HCT116 (cell line): ENCODE data around the gene CYSRT1. TPM values are rescaled to one million over a fixed set of nuclear protein-coding genes. Genes with fewer than 3 reads are reported as not detected.

ENCODE experiments used
- ATAC-seq: fragments of 200-7000 bp; cut with Tn5 transposase; 2 replicates; pipeline ENCODE4 v1.9.1; 2020; ENCODE audit warnings: mild to moderate bottlenecking, moderate library complexity
- BruUV-seq: library from RNA; stranded (reverse); fragments of 400-500 nt; replicated peaks from 2 replicates; lab custom pipeline; 2021; lab: Mats Ljungman, UMichigan
- CTCF ChIA-PET: fragments of 300-600 bp; sonication (Branson Sonifier 250); formaldehyde crosslinking; loops from one replicate; lab custom pipeline; 2021; ENCODE audit warnings: antibody characterized with exemption; lab: Charles Lee
- POLR2A ChIA-PET: fragments of 300-600, 350-600 bp; sonication (Branson Sonifier 250); formaldehyde crosslinking; loops from one replicate; lab custom pipeline; 2021; ENCODE audit warnings: antibody characterized with exemption; lab: Charles Lee
- RAD21 ChIA-PET, 2 experiments: fragments of 300-600 bp; sonication (Branson Sonifier 250); formaldehyde crosslinking; loops; one replicate each; lab custom pipeline; 2023; ENCODE audit warnings: low total read pairs in 2 of 2; ENCODE audit not compliant: uncharacterized antibody in 2 of 2, unreplicated experiment in 2 of 2, low non-redundant PET in 1 of 2; lab: Charles Lee
- DNase-seq: peaks from one replicate; pipeline ENCODE4 v3.0.0-alpha.2; 2010; ENCODE audit warnings: low read depth, low spot score
- H2AFZ ChIP-seq: fragments of 200-600 bp; shearing (Covaris generic), sonication (generic); 2 replicates; pipeline ENCODE4 v1.6.1; 2017; ENCODE audit warnings: low read depth, mixed run types, mixed read lengths, antibody characterized with exemption, low read length; ENCODE audit not compliant: poor library complexity, severe bottlenecking
- H3K27ac ChIP-seq: 2 replicates; pipeline ENCODE4 v1.5.1; 2012; ENCODE audit warnings: low read depth, low read length
- H3K27me3 ChIP-seq: fragments of 200-600 bp; sonication (generic); 2 replicates; pipeline ENCODE4 v1.6.1; 2016; ENCODE audit warnings: mixed run types, low read length, mixed read lengths; ENCODE audit not compliant: insufficient read depth
- H3K36me3 ChIP-seq, 2 experiments: fragments of 200-500 bp in 1 of 2; fragments of 200-600 bp in 1 of 2; sonication (Bioruptor generic) in 1 of 2; sonication (generic) in 1 of 2; 2 replicates each; pipeline versions ENCODE4 v1.5.1 to v1.6.1; 2014 to 2016; ENCODE audit warnings: low read length in 2 of 2, inconsistent platforms in 1 of 2, mixed read lengths in 1 of 2, mixed run types in 1 of 2; ENCODE audit not compliant: insufficient read depth in 2 of 2, control insufficient read depth in 1 of 2
- H3K4me1 ChIP-seq, 2 experiments: fragments of 200-600 bp in 1 of 2; sonication (generic) in 1 of 2; 2 replicates each; pipeline versions ENCODE4 v1.5.1 to v1.6.1; 2012 to 2017; ENCODE audit warnings: low read length in 2 of 2, inconsistent platforms in 1 of 2, mild to moderate bottlenecking in 1 of 2, mixed read lengths in 1 of 2, mixed run types in 1 of 2, moderate library complexity in 1 of 2; ENCODE audit not compliant: insufficient read depth in 2 of 2, control insufficient read depth in 1 of 2
- H3K4me2 ChIP-seq: fragments of 200-600 bp; sonication (generic); 2 replicates; pipeline ENCODE4 v1.6.1; 2017; ENCODE audit warnings: mixed run types, low read length, mixed read lengths
- H3K4me3 ChIP-seq, 2 experiments: fragments of 200-600 bp in 1 of 2; sonication (generic) in 1 of 2; replicated peaks in 1 of 2; 2 replicates each; pipeline ENCODE4 v1.5.1; 2011 to 2016; ENCODE audit warnings: low read length in 2 of 2, control low read depth in 1 of 2, low read depth in 1 of 2, mild to moderate bottlenecking in 1 of 2, mixed read lengths in 1 of 2, mixed run types in 1 of 2
- H3K79me2 ChIP-seq: fragments of 200-600 bp; sonication (generic); 2 replicates; pipeline ENCODE4 v1.6.1; 2017; ENCODE audit warnings: mild to moderate bottlenecking, mixed run types, low read length, moderate library complexity, mixed read lengths; ENCODE audit not compliant: insufficient read depth
- H3K9ac ChIP-seq: fragments of 200-600 bp; sonication (generic); 2 replicates; pipeline ENCODE4 v1.6.1; 2016; ENCODE audit warnings: low read length, mixed read lengths
- H3K9me2 ChIP-seq: fragments of 200-600 bp; sonication (generic), shearing (Covaris generic); 2 replicates; pipeline ENCODE4 v1.6.1; 2017; ENCODE audit warnings: mixed run types, mild to moderate bottlenecking, moderate library complexity; ENCODE audit not compliant: insufficient read depth
- H3K9me3 ChIP-seq, 2 experiments: fragments of 200-500 bp in 1 of 2; fragments of 200-600 bp in 1 of 2; sonication (Bioruptor generic) in 1 of 2; sonication (generic) in 1 of 2; 2 replicates each; pipeline ENCODE4 v1.6.1; 2014 to 2017; ENCODE audit warnings: low read length in 2 of 2, mixed read lengths in 2 of 2, inconsistent platforms in 1 of 2, low read depth in 1 of 2, mild to moderate bottlenecking in 1 of 2, mixed run types in 1 of 2, moderate library complexity in 1 of 2; ENCODE audit not compliant: control insufficient read depth in 1 of 2, insufficient read depth in 1 of 2
- H4K20me1 ChIP-seq: fragments of 200-600 bp; sonication (generic), shearing (Covaris generic); 2 replicates; pipeline ENCODE4 v1.6.1; 2017; ENCODE audit warnings: mixed run types, mild to moderate bottlenecking, moderate library complexity; ENCODE audit not compliant: insufficient read depth
- ATF3 ChIP-seq: IDR thresholded peaks from 2 replicates; pipeline ENCODE4 v1.6.1; 2012
- CEBPB ChIP-seq: IDR thresholded peaks from 2 replicates; pipeline ENCODE4 v1.6.1; 2012; ENCODE audit warnings: low read depth
- CTCF ChIP-seq, 3 experiments: fragments of 200-600 bp in 1 of 3; sonication (generic) in 1 of 3; IDR thresholded peaks in 2 of 3; conservative IDR thresholded peaks in 1 of 3; 2 replicates each; pipeline ENCODE4 v1.5.1; 2012 to 2017; ENCODE audit warnings: low read depth in 2 of 3, low read length in 2 of 3, antibody characterized with exemption in 1 of 3, borderline replicate concordance in 1 of 3, control low read depth in 1 of 3, mild to moderate bottlenecking in 1 of 3, mixed read lengths in 1 of 3, mixed run types in 1 of 3, moderate library complexity in 1 of 3; ENCODE audit not compliant: insufficient read depth in 1 of 3
- EZH2 ChIP-seq: fragments of 200-600 bp; sonication (generic); IDR thresholded peaks from 2 replicates; pipeline ENCODE4 v1.6.1; 2017; ENCODE audit warnings: antibody characterized with exemption, mixed run types
- FOSL1 ChIP-seq: IDR thresholded peaks from 2 replicates; pipeline ENCODE4 v1.6.1; 2012; ENCODE audit warnings: low read depth
- JUND ChIP-seq: IDR thresholded peaks from 2 replicates; pipeline ENCODE4 v1.6.1; 2012
- POLR2A ChIP-seq: IDR thresholded peaks from 2 replicates; pipeline ENCODE4 v1.7.0; 2011; ENCODE audit warnings: borderline replicate concordance; ENCODE audit not compliant: insufficient read depth, insufficient read length; ENCODE audit errors: extremely low read depth
- POLR2AphosphoS5 ChIP-seq: IDR thresholded peaks from 2 replicates; pipeline ENCODE4 v1.6.1; 2011; ENCODE audit warnings: mild to moderate bottlenecking, low read depth, low read length, moderate library complexity
- SRF ChIP-seq: IDR thresholded peaks from 2 replicates; pipeline ENCODE4 v1.6.1; 2012; ENCODE audit warnings: low read depth
- TCF7L2 ChIP-seq: IDR thresholded peaks from 2 replicates; pipeline ENCODE4 v1.7.0; 2011; ENCODE audit warnings: borderline replicate concordance, inconsistent platforms; ENCODE audit not compliant: insufficient read depth, insufficient read length; ENCODE audit errors: extremely low read depth
- ZBTB33 ChIP-seq: IDR thresholded peaks from 2 replicates; pipeline ENCODE4 v1.6.1; 2011; ENCODE audit warnings: mild to moderate bottlenecking, low read length, moderate library complexity; ENCODE audit not compliant: insufficient replicate concordance; ENCODE audit errors: extremely low read depth
- ZFX ChIP-seq: fragments of 450-650 bp; IDR thresholded peaks from 2 replicates; pipeline ENCODE4 v1.6.1; 2017
- ZNF274 ChIP-seq: fragments of 200-500 bp; sonication (Bioruptor generic); IDR thresholded peaks from 2 replicates; pipeline ENCODE4 v1.6.1; 2014; ENCODE audit warnings: mild to moderate bottlenecking, low read depth, low read length, inconsistent platforms
- intact Hi-C: fragments of 100-400 bp; cut with micrococcal nuclease; formaldehyde crosslinking; loops from 2 replicates; pipeline ENCODE4 v1.10.0; 2022
- total RNA-seq: library from RNA; stranded (reverse); gene quantifications from one replicate; pipeline ENCODE4 v1.2.1, GENCODE V29; 2021; ENCODE audit not compliant: unreplicated experiment

The CYSRT1 gene
- total RNA-seq, 1 experiment from 2014 or later = 4.3 TPM

GRCh38 chr9:137181680-137182079, 43.3 kb upstream of the CYSRT1 start:
- no peak for ATAC-seq
- intact Hi-C loops = no loop called here
- Histone ChIP-seq H3K9me3 (no peaks in the 10 kb centered on the region), H3K4me1 (peaks cover 0 to 17% of the 10 kb centered on the region in 2 experiments; a peak in 2 of 4 replicates), H3K27me3 (no peaks in the 10 kb centered on the region), H4K20me1 (no peaks in the 10 kb centered on the region), H3K27ac (no peak overlapping the region), H2AFZ (no peak overlapping the region), H3K4me2 (no peak overlapping the region), H3K36me3 (peaks cover 0 to 12% of the 10 kb centered on the region in 2 experiments; a peak in 2 of 4 replicates), H3K9ac (no peak overlapping the region), H3K79me2 (peaks cover 13% of the 10 kb centered on the region; the same call in 1 of the 2 replicates), H3K9me2 (no peaks in the 10 kb centered on the region), H3K4me3 (no peak overlapping the region)
- BruUV-seq = no TSS peak
- ChIA-PET CTCF (no interaction called here), RAD21 (no interaction called here), POLR2A (no interaction called here)
- no peak for DNase-seq
- no peak for TF ChIP-seq ZFX
- TF ChIP-seq ZNF274 = no peak
- no peak for TF ChIP-seq EZH2
- TF ChIP-seq SRF = no peak
- no peak for TF ChIP-seq FOSL1
- TF ChIP-seq CTCF (IDR thresholded peaks at IDR 0.05 in 2 of 3, conservative IDR thresholded peaks at IDR 0.05 in 1 of 3; ENCODE audit: borderline replicate concordance in 1 of 3, insufficient read depth in 1 of 3, low read depth in 2 of 3, low read length in 2 of 3) = no peak
- no peak for TF ChIP-seq JUND
- no peak for TF ChIP-seq ATF3
- TF ChIP-seq CEBPB = no peak

- RAD21 ChIA-PET = no interaction called here
- H3K27me3 ChIP-seq = no peaks in the 10 kb centered on the region
- peaks cover 25% of the 10 kb centered on the region for H3K79me2 ChIP-seq
- H4K20me1 ChIP-seq = no peaks in the 10 kb centered on the region
- no peaks in the 10 kb centered on the region for H3K9me2 ChIP-seq
- H3K36me3 ChIP-seq = peaks cover 0 to 21% of the 10 kb centered on the region in 2 experiments; a peak in 2 of 4 replicates
- H3K4me2 ChIP-seq = no peak overlapping the region
- no TSS peak for BruUV-seq
- H2AFZ ChIP-seq = no peak overlapping the region
- POLR2A ChIA-PET = no interaction called here
- intact Hi-C loops = no loop called here
- no peak overlapping the region for H3K27ac ChIP-seq
- H3K4me3 ChIP-seq = no peak overlapping the region
- CTCF ChIA-PET = no interaction called here
- DNase-seq (no peak), ATAC-seq (no peak)
- H3K9ac ChIP-seq = no peak overlapping the region
- H3K9me3 ChIP-seq = no peaks in the 10 kb centered on the region
- peaks cover 8 to 28% of the 10 kb centered on the region in 2 experiments; a peak in 3 of 4 replicates for H3K4me1 ChIP-seq
- TF ChIP-seq POLR2A = no peak
- no peak for TF ChIP-seq TCF7L2
- no peak for TF ChIP-seq JUND
- no peak for TF ChIP-seq POLR2AphosphoS5
- no peak for TF ChIP-seq ATF3
- no peak for TF ChIP-seq EZH2
- TF ChIP-seq CEBPB = no peak
- TF ChIP-seq ZBTB33 = no peak
Measured at GRCh38 chr9:137182836-137183235, 42.1 kb upstream of the CYSRT1 start.
